A673 (cell line): Measurements from ENCODE around the gene YJU2.

Experiments
- EZH2 ChIP-seq: fragments of 200-600 bp; sonication (generic); IDR thresholded peaks from 2 replicates; pipeline ENCODE4 v1.6.1; 2017; ENCODE audit warnings: borderline replicate concordance, low read depth, mild to moderate bottlenecking, mixed read lengths, antibody characterized with exemption, low read length; ENCODE audit not compliant: poor library complexity, severe bottlenecking
- TF ChIP-seq, protein P1 (sequence below): fragments of 300-800, 200-600 bp; sonication (generic); conservative IDR thresholded peaks from 2 replicates; pipeline ENCODE4 v1.5.1; 2017; ENCODE audit warnings: low read depth, mild to moderate bottlenecking, antibody characterized with exemption, low read length, moderate library complexity, mixed read lengths

DNA sequence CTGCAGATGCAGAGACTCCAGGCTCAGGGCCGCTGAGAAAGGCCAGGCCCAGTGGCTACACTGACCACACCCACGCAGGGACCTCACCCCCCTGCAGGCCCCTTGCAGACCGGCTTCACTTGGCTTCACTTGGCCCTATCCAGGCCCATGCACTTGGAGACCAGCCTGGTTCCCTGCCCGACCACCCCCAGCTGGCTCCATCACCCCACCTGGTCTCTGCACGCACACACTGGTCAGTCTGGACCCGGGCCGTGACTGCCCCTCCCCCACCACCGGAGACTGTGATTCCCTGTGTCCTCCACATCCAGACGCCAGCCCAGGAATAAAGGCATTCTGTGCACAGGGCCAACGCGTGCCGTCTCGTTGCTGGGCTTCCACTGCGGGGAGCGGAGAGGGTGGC lies 22.4 kb upstream of the YJU2 start:
- TF ChIP-seq, protein P1, sequence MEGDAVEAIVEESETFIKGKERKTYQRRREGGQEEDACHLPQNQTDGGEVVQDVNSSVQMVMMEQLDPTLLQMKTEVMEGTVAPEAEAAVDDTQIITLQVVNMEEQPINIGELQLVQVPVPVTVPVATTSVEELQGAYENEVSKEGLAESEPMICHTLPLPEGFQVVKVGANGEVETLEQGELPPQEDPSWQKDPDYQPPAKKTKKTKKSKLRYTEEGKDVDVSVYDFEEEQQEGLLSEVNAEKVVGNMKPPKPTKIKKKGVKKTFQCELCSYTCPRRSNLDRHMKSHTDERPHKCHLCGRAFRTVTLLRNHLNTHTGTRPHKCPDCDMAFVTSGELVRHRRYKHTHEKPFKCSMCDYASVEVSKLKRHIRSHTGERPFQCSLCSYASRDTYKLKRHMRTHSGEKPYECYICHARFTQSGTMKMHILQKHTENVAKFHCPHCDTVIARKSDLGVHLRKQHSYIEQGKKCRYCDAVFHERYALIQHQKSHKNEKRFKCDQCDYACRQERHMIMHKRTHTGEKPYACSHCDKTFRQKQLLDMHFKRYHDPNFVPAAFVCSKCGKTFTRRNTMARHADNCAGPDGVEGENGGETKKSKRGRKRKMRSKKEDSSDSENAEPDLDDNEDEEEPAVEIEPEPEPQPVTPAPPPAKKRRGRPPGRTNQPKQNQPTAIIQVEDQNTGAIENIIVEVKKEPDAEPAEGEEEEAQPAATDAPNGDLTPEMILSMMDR, result no peak
- no peak for TF ChIP-seq EZH2
